ENCODE measurements around the gene HNRNPH1.

Gene HNRNPH1

GRCh38 chr5:179608131-179608581, 15.3 kb downstream of the HNRNPH1 start:
- Histone ChIP-seq H3K9me3 (ENCODE audit: insufficient read depth, low read depth, low read length) (no peaks in the 10 kb centered on the region), H3K4me3 (ENCODE audit: low read length, poor library complexity, severe bottlenecking) (no peak overlapping the region), H3F3A (ENCODE audit: low read depth) (no peaks in the 10 kb centered on the region), H3K27me3 (ENCODE audit: insufficient read depth, low read length, poor library complexity, severe bottlenecking) (no peaks in the 10 kb centered on the region), H4K20me1 (ENCODE audit: insufficient read depth, low read length, poor library complexity, severe bottlenecking) (peaks cover 6% of the 10 kb centered on the region), H3K4me2 (ENCODE audit: low read depth, low read length, poor library complexity, severe bottlenecking) (no peak overlapping the region), H2AFZ (ENCODE audit: low read length) (no peak overlapping the region), H3K9ac (ENCODE audit: low read depth, low read length, poor library complexity, severe bottlenecking) (no peak overlapping the region), H3K9me2 (replicated peaks; ENCODE audit: low read depth, low read length) (no peaks in the 10 kb centered on the region), H3K4me1 (ENCODE audit: insufficient read depth, low read length, poor library complexity, severe bottlenecking) (no peaks in the 10 kb centered on the region), H3K36me3 (ENCODE audit: insufficient read depth, low read length) (peaks cover 29% of the 10 kb centered on the region; the same call in 1 of the 2 replicates), H3K79me2 (ENCODE audit: insufficient read depth, low read length) (peaks cover 4% of the 10 kb centered on the region; the same call in 1 of the 2 replicates)
- TF ChIP-seq CTCF (conservative IDR thresholded peaks at IDR 0.05; ENCODE audit: low read length) (no peak), EZH2phosphoT487 (IDR thresholded peaks at IDR 0.05; ENCODE audit: borderline replicate concordance) (no peak)

GRCh38 chr5:179607160-179607931, 16.1 kb downstream of the HNRNPH1 start:
- Histone ChIP-seq H3K9me2 (replicated peaks; ENCODE audit: low read depth, low read length) (no peaks in the 10 kb centered on the region), H3F3A (ENCODE audit: low read depth) (no peaks in the 10 kb centered on the region), H2AFZ (ENCODE audit: low read length) (no peak overlapping the region), H4K20me1 (ENCODE audit: insufficient read depth, low read length, poor library complexity, severe bottlenecking) (no peaks in the 10 kb centered on the region), H3K27me3 (ENCODE audit: insufficient read depth, low read length, poor library complexity, severe bottlenecking) (no peaks in the 10 kb centered on the region), H3K9me3 (ENCODE audit: insufficient read depth, low read depth, low read length) (no peaks in the 10 kb centered on the region), H3K79me2 (ENCODE audit: insufficient read depth, low read length) (no peaks in the 10 kb centered on the region), H3K9ac (ENCODE audit: low read depth, low read length, poor library complexity, severe bottlenecking) (no peak overlapping the region), H3K4me3 (ENCODE audit: low read length, poor library complexity, severe bottlenecking) (no peak overlapping the region), H3K4me1 (ENCODE audit: insufficient read depth, low read length, poor library complexity, severe bottlenecking) (no peaks in the 10 kb centered on the region), H3K36me3 (ENCODE audit: insufficient read depth, low read length) (peaks cover 21% of the 10 kb centered on the region; the same call in 1 of the 2 replicates), H3K4me2 (ENCODE audit: low read depth, low read length, poor library complexity, severe bottlenecking) (no peak overlapping the region)
- TF ChIP-seq CTCF (conservative IDR thresholded peaks at IDR 0.05; ENCODE audit: low read length) (no peak), EZH2phosphoT487 (IDR thresholded peaks at IDR 0.05; ENCODE audit: borderline replicate concordance) (no peak)

- H4K20me1 ChIP-seq (ENCODE audit: insufficient read depth, low read length, poor library complexity, severe bottlenecking) = no peaks in the 10 kb centered on the region
- TF ChIP-seq CTCF (conservative IDR thresholded peaks at IDR 0.05; ENCODE audit: low read length) = no peak
- no peak for TF ChIP-seq EZH2phosphoT487 (IDR thresholded peaks at IDR 0.05; ENCODE audit: borderline replicate concordance)
These were observed 16.6 kb downstream of the HNRNPH1 start for GRCh38 chr5:179606910-179607159.

More at GRCh38 chr5:179606910-179607159, 16.6 kb downstream of the HNRNPH1 start:
- H2AFZ ChIP-seq (ENCODE audit: low read length) = no peak overlapping the region
- H3F3A ChIP-seq (ENCODE audit: low read depth) = no peaks in the 10 kb centered on the region
- H3K79me2 ChIP-seq (ENCODE audit: insufficient read depth, low read length) = no peaks in the 10 kb centered on the region
- no peaks in the 10 kb centered on the region for H3K9me3 ChIP-seq (ENCODE audit: insufficient read depth, low read depth, low read length)
- no peaks in the 10 kb centered on the region for H3K9me2 ChIP-seq (replicated peaks; ENCODE audit: low read depth, low read length)
- no peaks in the 10 kb centered on the region for H3K27me3 ChIP-seq (ENCODE audit: insufficient read depth, low read length, poor library complexity, severe bottlenecking)
- H3K9ac ChIP-seq (ENCODE audit: low read depth, low read length, poor library complexity, severe bottlenecking) = no peak overlapping the region
- H3K4me2 ChIP-seq (ENCODE audit: low read depth, low read length, poor library complexity, severe bottlenecking) = no peak overlapping the region
- H3K4me3 ChIP-seq (ENCODE audit: low read length, poor library complexity, severe bottlenecking) = no peak overlapping the region
- H3K36me3 ChIP-seq (ENCODE audit: insufficient read depth, low read length) = peaks cover 20% of the 10 kb centered on the region; the same call in 1 of the 2 replicates
- H3K4me1 ChIP-seq (ENCODE audit: insufficient read depth, low read length, poor library complexity, severe bottlenecking) = no peaks in the 10 kb centered on the region

Measured in Loucy (cell line).